NCI-H748 (cell line): ENCODE results near the gene ENPP6.
A peak's percentile ranks its signal among the peaks of the same experiment; 100 is the strongest.

Experiments
- DNase-seq: peaks from one replicate; lab custom pipeline; 2025; ENCODE audit not compliant: unreplicated experiment; lab: John Stamatoyannopoulos, UW

Gene ENPP6

DNA sequence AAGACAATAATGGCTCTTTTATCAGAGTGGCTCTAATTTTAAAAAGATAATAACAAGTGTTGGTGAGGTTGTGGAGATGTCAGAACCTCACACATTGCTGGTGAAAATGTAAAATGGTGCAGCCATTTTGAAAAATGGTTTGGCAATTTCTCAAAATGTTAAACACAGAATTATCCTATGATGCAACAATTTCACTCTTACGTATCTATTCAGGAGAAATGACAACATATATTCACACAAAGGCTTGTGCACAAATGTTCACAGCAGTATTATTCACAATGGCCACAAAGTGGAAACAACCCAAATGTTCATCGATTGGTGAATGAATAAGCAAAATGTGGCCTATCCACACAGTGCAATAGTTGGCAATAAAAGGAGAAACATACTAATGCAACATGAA lies 24.7 kb downstream of the ENPP6 start:
- no peak for DNase-seq

DNA sequence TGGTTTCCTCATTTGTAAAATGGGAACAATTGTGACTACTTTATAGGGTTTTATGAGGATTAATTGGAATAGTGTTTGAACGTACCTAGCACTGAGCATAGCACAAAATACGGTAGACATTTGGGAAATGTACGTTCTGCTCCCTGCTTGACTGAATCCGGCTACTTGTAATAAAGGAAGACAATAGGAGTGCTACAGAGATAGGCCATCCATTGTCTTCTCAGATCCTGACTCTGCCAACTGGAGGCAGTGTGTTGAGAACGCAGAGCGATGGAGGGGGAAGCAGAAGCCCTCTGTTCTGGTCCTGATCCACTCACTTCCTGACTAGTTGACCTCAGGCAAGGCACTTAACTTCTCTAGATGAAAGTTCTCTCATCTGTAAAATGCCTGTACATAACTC lies 26.4 kb downstream of the ENPP6 start:
- no peak for DNase-seq

DNA sequence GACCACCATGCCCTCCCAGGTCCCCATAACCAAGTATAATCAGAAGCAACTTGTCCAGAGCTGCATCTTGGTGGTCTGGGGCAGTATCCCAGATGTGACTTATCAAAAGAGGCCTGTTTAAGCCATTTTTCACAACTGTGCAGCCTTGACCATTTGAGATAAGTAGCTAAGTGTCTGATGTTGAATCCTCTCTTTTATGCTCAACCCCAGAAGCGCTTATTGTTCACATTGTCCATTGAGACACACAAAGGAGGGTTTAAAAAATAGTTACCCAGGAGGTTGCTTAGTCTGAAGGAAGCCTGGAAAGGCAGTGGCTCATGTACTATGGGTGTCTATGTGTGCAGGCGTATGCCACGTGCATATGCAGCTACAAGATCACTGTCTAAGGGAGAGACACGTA lies 27.0 kb downstream of the ENPP6 start:
- DNase-seq, result no peak

DNA sequence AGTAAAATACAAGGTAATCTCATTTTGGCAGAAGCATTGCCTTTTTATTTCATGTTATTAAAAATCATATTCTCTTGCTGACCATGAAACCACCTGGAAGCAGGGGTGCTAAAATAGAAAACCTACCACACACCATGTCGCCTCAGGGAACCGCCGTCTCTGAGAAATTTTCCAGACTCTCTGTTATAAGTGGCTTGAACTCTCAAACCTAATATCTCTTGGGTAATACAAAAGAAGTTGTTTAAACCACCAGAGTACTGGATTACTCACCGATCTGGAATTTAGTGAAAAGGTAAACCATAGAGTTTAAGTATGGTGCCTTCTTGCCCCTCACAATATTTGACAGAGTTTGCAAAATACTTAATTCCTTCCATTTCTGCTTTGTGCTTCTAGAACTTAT lies 27.7 kb downstream of the ENPP6 start:
- DNase-seq, result no peak

DNA sequence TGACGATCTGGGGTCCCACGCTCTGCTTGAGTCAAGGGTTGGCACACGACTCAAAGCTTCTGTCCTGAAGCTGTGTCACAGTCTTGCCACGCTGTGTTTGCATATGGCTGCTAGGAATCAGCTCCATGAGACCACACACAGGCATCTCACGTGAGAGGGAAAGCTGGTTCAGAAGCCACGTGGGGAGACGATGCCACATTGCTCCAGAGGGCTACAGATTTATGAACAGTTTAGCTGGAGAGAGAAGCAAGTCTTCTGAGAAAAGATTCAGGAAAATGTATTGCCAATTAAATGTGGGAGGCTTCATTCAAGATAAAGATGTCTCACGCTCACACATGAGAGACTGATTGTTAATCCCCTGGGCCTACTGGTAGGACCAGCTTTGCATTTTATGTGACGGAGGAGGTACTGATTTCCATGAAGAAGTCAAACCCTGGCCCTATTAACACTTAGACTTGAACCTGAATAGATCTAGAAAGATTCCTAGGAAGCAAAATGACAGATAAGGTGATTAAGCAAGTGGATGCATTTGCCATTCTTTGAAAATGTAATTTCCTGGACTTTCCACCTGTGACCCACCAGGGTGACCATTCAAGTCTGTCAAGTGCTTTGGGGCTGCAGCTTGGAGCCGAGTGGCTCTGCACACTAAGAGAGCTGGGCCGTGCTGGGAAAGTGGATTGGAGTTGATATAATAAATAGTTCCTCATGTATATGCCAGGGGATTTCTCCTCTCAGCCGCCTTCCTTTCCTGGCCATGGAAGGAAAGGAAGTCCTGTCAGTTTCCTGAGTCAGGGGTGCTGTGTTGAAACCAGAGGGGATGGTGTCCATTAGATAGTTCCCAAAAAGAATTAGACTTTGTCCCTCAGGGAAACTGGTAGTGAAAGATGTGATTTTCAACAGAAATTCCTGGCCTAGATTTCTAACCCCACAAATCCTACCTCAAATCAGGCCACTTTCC lies 29.0 kb downstream of the ENPP6 start:
- no peak for DNase-seq

DNA sequence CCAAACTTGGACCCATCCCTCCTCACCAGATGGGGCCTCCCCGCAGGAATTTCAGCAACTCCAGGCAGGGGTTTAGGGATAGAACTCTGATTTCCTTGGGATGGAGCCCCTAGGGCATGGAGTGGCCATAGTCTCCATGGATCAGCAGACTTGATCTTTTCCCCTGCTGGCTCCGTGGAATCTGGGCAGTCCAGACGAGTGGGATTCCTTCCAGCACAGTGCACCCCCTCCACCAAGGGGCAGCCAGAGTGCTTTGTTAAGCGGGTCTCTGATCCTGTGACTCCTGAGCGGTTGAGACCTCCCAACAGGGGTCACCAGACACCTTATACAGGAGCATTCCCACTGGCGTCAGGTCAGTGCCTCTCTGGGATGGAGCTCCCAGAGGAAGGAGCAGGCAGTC lies 40.4 kb downstream of the ENPP6 start:
- no peak for DNase-seq

DNA sequence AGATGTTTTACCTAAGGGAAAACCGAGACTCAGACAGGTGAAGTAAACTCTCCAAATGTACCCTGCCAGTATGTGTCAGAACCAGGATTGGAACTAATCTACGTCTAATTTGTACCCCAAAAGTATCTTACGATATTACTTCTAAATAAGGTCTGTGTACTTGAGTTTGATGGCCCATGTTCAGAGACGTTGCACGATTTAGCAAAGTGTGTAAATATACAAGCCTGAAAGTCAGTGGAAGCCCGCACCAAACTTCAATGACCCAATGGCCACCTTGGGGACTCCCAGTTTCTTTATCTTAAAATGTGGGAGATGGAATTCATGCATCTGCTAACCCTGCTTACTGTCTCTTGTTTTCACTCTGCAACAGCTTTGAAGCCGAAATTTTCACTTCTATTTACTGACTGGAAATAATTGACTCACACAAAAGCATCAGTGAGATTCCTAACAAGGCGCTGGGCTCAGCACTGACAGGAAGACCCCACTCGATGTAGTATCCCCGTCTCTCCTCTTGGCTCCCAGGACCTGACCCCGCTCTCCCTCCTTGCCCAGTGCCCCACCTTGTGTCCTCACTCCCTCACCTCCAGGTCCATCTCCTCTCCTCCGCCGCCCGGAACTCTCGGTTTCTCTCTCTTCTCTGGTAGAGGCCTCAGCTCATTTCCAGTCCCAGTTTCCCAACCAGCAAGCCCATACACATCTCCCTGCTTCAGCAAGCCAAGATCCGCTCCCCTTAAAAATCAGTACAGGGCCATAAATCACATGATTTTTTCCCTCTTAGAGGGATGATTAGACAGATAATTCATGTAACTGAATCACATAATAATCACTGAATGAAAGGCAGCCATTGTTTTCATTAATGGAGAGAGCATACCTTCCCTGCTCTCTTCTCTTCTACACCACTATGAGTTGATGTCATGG lies 42.8 kb downstream of the ENPP6 start:
- no peak for DNase-seq

DNA sequence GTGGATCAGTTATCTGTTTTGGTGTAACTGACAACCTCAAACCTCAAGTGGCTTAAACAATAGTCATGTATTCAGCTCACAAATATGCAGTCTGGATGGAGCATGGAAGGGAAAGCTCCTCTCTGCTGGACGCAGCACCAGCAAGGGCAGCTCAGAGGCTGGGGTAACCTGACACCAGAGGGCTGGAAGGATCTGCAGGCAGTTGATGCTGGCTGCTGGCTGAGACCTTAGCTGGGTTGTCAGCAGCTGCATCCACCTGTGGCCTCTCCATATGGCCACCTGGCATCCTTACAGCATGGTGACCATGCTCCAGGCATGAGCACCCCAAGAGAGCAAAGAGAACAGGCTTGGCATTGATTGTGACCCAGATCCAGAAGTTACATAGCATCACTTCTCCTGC lies 46.7 kb downstream of the ENPP6 start:
- peak; percentile 84 for DNase-seq

DNA sequence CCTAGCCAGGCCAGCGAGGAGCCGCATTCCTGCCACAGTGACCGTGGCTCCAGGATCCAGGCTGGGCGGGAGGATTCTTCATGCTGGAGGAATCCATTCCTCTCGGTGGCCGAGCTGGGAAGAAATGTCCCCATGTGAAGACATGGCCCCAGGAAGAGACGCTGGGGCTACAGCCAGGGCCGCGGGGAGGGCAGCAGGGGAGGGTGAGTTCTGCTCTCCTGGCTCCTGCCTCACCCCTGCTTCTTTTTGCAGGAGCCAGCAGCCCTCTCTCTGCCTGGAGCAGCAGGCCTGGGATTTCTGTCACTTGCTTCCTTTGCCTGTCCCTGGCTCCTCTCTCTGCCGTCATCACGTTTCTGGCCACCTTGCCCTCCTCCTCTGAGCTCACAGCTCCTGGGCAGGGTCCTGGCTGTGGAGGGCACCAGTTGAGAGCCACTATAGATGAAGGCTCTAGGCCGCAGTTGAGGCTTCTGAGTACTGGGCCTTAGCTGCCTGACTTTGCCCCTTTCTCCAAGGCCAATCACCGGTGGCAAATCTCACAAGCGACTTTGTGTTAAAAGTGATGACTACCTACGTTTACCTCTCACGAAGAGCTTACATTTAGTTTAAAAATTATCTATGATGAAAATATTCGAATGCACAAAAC lies 48.3 kb downstream of the ENPP6 start:
- no peak for DNase-seq

DNA sequence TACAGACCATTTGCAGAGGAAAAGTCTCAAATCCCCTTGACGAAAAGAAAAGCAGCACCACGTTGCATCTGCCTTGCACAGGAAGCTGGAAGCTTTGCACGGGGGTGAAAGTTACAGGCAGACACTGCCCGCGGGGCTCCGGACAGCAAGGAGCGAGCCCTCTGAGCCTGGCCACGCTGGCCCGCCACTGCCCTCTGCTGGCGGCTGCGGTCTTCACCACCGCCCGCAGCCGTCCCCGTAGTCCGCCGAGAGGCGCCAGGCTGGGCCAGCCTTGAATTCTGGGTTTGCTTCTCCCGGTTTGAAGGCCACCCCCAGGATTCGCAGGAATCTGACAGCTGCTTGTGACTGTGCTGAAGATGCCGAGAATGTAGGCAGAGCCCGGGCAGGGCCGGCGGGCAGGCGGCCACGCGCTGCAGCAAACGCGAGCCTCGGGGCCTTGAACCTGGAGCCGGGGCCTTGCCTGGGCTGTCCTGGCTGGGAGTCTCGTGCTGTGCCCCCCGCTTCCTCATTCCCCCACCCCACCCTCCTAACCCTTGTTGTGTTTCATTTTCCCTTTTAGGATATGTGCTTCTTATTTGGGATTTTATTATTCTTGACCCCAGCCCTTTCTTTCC lies 49.2 kb downstream of the ENPP6 start:
- no peak for DNase-seq

DNA sequence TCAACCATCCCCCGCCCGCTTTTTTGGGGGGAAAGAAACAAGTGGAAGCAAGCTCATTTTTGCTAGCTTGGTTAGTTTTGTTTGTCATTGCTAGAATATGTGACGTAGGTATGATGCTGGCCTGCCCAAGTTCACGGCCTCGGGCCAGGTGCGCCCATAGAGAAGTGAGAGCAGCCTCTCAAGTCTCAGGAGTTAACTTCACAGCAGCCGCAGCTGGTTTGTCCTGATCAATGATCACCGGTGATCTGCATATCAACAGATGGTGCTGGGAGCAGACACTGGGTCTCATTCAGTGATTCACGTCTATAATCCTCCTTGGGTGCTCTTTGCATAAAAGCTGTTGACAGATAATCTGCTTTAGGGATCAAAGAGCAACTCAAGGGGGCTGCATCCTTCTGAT lies 50.1 kb downstream of the ENPP6 start:
- no peak for DNase-seq

DNA sequence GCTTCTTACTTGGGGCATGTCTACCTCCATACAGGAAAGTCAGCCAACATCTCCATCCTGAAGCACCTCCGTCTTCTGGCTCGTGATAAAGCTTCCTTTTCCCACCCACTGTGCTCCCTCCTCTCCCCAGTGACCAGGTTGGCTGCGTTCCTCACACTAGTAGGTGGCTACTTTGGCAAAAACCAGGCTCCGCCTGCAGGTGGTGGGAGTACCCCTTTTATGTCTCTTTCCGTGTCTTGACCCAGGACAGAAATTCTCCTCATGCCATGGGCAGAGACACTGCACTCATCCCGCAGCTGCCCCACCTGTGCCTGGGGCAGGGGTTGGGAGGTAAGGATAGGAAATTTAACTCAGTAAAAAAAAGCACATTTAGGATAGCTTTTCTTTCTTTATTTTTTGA lies 50.9 kb downstream of the ENPP6 start:
- no peak for DNase-seq

DNA sequence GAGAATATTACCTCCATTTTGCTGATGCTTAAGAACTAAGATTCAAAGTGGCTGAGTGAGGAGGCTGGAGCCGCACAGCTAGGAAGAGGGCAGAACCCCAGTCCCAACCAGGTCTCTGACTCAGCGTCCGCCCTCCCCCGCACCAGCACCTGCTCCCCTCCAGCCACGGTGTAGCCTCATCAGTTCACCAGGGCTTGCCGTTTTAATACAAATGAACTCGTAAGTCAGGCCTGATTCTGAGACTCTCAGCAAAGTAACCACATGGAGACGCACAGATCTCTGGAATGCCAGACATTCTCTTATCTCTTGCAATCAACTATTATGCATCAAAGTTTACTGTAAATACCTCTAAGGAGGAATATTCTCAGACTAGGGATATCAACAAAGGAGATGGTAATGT lies 52.4 kb downstream of the ENPP6 start:
- no peak for DNase-seq

DNA sequence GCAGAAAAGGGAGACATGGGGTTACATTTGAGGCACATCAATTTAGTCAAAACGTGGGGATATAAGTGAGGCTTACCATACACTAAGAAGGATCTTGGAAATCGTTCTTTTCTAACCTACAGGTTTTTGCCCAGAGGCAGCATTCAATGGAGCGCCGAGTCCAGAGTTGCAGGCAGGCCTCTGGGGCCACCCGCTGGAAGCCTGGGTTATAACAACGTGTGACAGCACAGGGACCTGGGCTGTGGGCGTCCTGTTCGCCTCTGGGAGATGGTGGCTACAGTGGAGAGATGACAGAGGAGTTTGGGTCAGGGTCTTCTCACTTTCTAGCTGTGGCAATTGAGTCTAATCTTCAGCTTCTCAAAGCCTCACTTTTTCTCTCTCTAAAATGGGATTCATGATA lies 53.9 kb downstream of the ENPP6 start:
- peak; percentile 46 for DNase-seq

DNA sequence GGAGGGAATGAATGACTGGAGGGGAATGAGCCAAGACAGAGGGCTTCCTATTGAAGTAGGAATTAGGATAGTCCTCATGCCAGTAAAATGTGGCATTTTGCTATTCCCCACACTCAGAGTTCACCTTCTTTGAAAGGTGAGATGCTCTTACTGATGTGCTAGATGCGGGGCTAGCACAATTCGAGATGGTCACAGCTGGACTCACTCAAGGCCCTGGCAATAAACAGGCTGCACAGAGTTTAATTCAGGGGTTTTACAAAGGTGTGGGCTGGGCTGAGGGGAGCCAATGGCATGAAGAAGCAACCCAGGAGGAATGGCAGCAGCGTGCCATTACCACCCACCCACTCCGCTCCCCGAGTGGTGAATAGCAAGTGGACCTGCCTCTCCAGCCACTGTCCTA lies 55.1 kb downstream of the ENPP6 start:
- DNase-seq, result no peak

DNA sequence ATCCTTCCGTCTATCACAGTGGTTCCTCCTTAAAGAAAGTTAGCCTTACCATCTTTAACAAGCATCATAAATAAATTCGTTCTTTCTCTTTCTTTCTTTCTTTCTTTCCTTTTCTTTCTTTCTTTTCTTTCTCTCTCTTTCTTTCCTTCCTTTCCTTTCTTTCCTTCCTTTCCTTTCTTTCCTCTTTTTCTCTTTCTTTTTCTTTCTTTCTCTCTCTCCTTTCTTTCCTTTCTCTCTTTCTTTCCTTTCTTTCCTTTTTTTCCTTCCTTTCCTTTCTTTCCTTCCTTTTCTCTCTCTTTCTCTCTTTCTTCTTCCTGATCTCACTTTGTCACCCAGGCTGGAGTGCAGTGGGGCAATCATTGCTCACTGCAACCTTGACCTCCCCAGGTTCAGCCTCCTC lies 60.4 kb downstream of the ENPP6 start:
- DNase-seq, result no peak

DNA sequence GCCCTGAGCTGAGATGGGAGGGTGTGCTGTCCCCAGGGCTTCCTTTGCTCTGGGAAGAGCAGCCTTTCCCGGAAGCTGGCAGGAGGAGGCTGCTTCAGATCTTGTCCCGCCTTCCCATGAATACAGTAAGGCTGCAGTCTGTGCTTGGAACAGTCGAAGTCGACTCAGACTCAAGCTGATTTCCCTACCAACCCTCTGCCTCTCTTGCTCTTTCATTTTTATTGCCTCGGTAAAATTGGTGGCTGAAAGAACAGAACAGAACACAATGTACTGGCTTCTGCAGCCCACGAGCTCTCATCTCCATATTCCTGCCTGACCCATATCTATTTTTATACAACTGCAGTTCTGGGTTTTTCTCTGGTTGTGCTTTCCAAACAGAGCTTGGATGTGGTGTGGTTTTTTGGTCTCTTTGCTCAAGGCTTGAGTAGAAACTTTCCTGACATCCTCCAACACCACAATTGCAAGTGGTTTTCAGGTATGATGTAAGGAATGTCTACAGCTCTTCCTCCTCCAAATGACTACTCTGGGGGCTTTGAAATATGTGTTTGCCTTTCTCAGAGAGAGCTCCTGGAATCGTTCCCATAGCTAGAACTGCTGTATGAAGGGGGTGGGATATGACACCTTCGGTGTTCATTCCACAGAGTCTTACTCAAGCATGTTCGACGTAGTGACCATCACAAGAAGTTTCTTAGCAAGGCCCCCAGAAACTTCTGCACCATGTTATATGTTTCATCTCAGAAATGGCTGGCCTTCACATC lies 61.3 kb downstream of the ENPP6 start:
- no peak for DNase-seq

DNA sequence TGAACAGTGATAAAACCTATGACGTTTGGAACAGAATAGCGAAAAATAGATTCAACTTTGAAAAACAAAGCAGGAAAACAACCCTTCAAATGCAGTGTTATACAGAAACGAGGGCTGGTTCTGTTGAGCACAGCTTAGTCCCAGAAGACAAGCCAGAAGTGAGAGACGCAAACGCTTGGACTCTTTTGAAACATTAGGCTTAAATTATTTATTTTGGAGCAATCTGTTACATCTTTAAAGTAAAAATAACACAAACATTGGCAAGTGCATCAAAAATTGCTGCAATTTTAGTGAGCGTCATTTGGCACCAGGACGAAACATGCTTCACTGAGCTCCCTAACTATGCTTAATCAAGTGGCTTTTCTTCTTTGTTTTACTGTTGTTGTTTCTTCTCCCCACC lies 63.5 kb downstream of the ENPP6 start:
- DNase-seq, result no peak

DNA sequence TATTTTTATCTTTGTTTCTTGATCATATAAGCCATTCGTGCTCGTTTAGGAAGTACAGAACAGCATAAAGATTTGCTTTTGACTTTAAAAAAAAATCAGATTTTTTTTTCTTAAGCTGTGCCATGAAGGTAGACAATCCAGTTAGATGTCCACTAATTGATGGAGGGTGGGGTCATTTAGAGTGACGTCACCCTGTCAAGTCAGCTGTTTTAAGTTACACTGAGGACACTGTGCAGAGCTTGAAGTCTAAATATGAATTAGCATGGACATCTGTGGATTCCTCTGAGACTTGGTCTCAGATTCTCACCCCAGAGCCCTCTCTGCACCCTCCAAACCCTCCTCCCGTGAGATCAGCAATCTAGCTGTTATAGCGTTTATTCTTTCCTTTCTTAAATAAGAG lies 63.9 kb downstream of the ENPP6 start:
- DNase-seq, result no peak

DNA sequence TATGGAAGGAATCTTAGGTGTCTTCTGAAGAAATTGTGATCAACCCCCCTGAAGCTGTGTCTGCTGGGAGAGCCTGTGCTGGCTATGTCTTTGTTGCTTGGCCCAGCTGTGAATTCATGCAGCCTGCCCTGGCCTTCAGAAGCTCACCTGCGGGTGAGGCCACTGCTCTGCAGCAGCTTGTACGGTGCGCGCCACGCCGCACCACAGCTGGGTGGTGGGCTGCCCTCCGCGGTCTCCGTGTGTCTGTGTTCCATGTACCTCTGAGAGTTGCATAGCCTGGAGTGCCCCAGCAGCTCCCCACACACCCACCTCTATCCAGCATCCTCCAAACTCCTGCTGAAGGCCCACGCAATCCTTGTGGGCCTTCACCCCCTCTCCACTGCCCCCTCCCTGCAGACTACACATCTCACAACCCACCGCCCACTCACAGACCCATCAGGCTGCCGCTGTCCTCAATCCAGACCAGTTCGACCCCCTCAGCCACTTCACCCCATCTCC lies 65.6 kb downstream of the ENPP6 start:
- no peak for DNase-seq
